Fibroblast of the aortic adventitia (primary cell): ENCODE measurements around the gene PTPN3. TPM values are rescaled to one million over a fixed set of nuclear protein-coding genes. Genes with fewer than 3 reads are reported as not detected.
A peak's percentile ranks its signal among the peaks of the same experiment; 100 is the strongest.

Source experiments
- DNase-seq: peaks from one replicate; pipeline ENCODE4 v3.0.0-alpha.2; 2010; ENCODE audit warnings: low read depth
- H3K4me3 ChIP-seq: 2 replicates; pipeline ENCODE4 v1.5.1; 2011; ENCODE audit warnings: low read depth, mild to moderate bottlenecking, control low read depth, low read length, moderate library complexity
- CTCF ChIP-seq: IDR thresholded peaks from 2 replicates; pipeline ENCODE4 v1.5.1; 2011; ENCODE audit warnings: mild to moderate bottlenecking, low read length, control low read depth, inconsistent platforms; ENCODE audit not compliant: insufficient read depth
- total RNA-seq: library from RNA; depleted of rRNA; stranded (reverse); fragments of >200 nt; gene quantifications from 2 replicates; pipeline ENCODE4 v1.2.3, GENCODE V29; 2012; ENCODE audit warnings: low replicate concordance

The PTPN3 gene
- total RNA-seq, 1 donor, result 0.99 TPM

- DNase-seq, result no peak
- no peak for TF ChIP-seq CTCF
- H3K4me3 ChIP-seq, result no peak overlapping the region
These were observed 8.1 kb upstream of the PTPN3 start for GRCh38 chr9:109506097-109506712.

- H3K4me3 ChIP-seq, result no peak overlapping the region
- TF ChIP-seq CTCF, result no peak
- DNase-seq, result no peak
These were observed 6.6 kb upstream of the PTPN3 start for GRCh38 chr9:109504689-109505088.

GRCh38 chr9:109500421-109500974 lies 2.4 kb upstream of the PTPN3 start:
- DNase-seq, result no peak
- no peak overlapping the region for H3K4me3 ChIP-seq
- no peak for TF ChIP-seq CTCF

GRCh38 chr9:109499631-109500410 lies 1.7 kb upstream of the PTPN3 start:
- DNase-seq, result no peak
- no peak for TF ChIP-seq CTCF

GRCh38 chr9:109499093-109499630 lies 1.1 kb upstream of the PTPN3 start:
- DNase-seq, result no peak
- H3K4me3 ChIP-seq, result no peak overlapping the region
- TF ChIP-seq CTCF, result no peak

More at GRCh38 chr9:109499631-109500410, 1.7 kb upstream of the PTPN3 start:
- H3K4me3 ChIP-seq, result no peak overlapping the region

- TF ChIP-seq CTCF, result no peak
- H3K4me3 ChIP-seq, result peak overlapping the region; percentile 37
- DNase-seq, result no peak
These were observed 617 bp downstream of the PTPN3 start for GRCh38 chr9:109497226-109498153.
